Neural progenitor cell (in vitro differentiated cells): ENCODE measurements around the gene SOST.

Source experiments
- EZH2 ChIP-seq: fragments of 200-600 bp; sonication (generic); IDR thresholded peaks from 2 replicates; pipeline ENCODE4 v1.6.1; 2017; ENCODE audit warnings: antibody characterized with exemption, mild to moderate bottlenecking, moderate library complexity
- TF ChIP-seq, protein P1 (sequence below): fragments of 200-600 bp; sonication (generic); IDR thresholded peaks from 2 replicates; pipeline ENCODE4 v1.5.1; 2017; ENCODE audit warnings: antibody characterized with exemption, mild to moderate bottlenecking

GRCh38 chr17:43758086-43758485 lies 505 bp downstream of the SOST start:
- TF ChIP-seq, protein P1, sequence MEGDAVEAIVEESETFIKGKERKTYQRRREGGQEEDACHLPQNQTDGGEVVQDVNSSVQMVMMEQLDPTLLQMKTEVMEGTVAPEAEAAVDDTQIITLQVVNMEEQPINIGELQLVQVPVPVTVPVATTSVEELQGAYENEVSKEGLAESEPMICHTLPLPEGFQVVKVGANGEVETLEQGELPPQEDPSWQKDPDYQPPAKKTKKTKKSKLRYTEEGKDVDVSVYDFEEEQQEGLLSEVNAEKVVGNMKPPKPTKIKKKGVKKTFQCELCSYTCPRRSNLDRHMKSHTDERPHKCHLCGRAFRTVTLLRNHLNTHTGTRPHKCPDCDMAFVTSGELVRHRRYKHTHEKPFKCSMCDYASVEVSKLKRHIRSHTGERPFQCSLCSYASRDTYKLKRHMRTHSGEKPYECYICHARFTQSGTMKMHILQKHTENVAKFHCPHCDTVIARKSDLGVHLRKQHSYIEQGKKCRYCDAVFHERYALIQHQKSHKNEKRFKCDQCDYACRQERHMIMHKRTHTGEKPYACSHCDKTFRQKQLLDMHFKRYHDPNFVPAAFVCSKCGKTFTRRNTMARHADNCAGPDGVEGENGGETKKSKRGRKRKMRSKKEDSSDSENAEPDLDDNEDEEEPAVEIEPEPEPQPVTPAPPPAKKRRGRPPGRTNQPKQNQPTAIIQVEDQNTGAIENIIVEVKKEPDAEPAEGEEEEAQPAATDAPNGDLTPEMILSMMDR: no peak
- TF ChIP-seq EZH2: no peak
